Trophoblast cell (in vitro differentiated cells and primary cell): ENCODE data around the gene ZXDC.

ENCODE experiments used
- DNase-seq, 2 donors: peaks; one replicate each; pipeline ENCODE4 v3.0.0-alpha.2; 2016
- H2AFZ ChIP-seq: 2 replicates; pipeline ENCODE4 v1.6.1; 2013; ENCODE audit warnings: low read length, moderate library complexity, mild to moderate bottlenecking; ENCODE audit not compliant: insufficient read depth, poor library complexity
- H2AK5ac ChIP-seq: 2 replicates; pipeline ENCODE4 v1.6.1; 2013; ENCODE audit warnings: mild to moderate bottlenecking, low read length
- H2BK120ac ChIP-seq: 2 replicates; pipeline ENCODE4 v1.6.1; 2013; ENCODE audit warnings: low read length, mild to moderate bottlenecking, moderate library complexity; ENCODE audit not compliant: insufficient read depth, poor library complexity
- H2BK12ac ChIP-seq: 2 replicates; pipeline ENCODE4 v1.6.1; 2013; ENCODE audit warnings: mild to moderate bottlenecking, low read length, moderate library complexity
- H2BK5ac ChIP-seq: 2 replicates; pipeline ENCODE4 v1.6.1; 2013; ENCODE audit warnings: low read length, low read depth, moderate library complexity, mild to moderate bottlenecking; ENCODE audit not compliant: poor library complexity
- H3K14ac ChIP-seq: 2 replicates; pipeline ENCODE4 v1.6.1; 2013; ENCODE audit warnings: mild to moderate bottlenecking, low read length
- H3K18ac ChIP-seq: 2 replicates; pipeline ENCODE4 v1.6.1; 2013; ENCODE audit warnings: mild to moderate bottlenecking, low read length
- H3K23ac ChIP-seq: 2 replicates; pipeline ENCODE4 v1.6.1; 2013; ENCODE audit warnings: low read length
- H3K27ac ChIP-seq: 2 replicates; pipeline ENCODE4 v1.5.1; 2013; ENCODE audit warnings: low read depth, mild to moderate bottlenecking, inconsistent platforms, low read length, moderate library complexity
- H3K27me3 ChIP-seq: 2 replicates; pipeline ENCODE4 v1.6.1; 2013; ENCODE audit warnings: inconsistent platforms, mild to moderate bottlenecking, low read length, moderate library complexity; ENCODE audit not compliant: insufficient read depth
- H3K36me3 ChIP-seq, 2 experiments: 1 replicate in 1 of 2; 2 replicates in 1 of 2; pipeline ENCODE4 v1.6.1; 2013; ENCODE audit warnings: low read length in 2 of 2, mild to moderate bottlenecking in 2 of 2, moderate library complexity in 1 of 2; ENCODE audit not compliant: insufficient read depth in 2 of 2, control insufficient read depth in 1 of 2
- H3K4ac ChIP-seq: 2 replicates; pipeline ENCODE4 v1.6.1; 2013; ENCODE audit warnings: low read depth, mild to moderate bottlenecking, low read length, moderate library complexity
- H3K4me1 ChIP-seq, 2 experiments: 1 replicate in 1 of 2; 2 replicates in 1 of 2; pipeline ENCODE4 v1.6.1; 2013; ENCODE audit warnings: low read length in 2 of 2, mild to moderate bottlenecking in 2 of 2, moderate library complexity in 1 of 2; ENCODE audit not compliant: insufficient read depth in 2 of 2, control insufficient read depth in 1 of 2
- H3K4me2 ChIP-seq: 2 replicates; pipeline ENCODE4 v1.6.1; 2013; ENCODE audit warnings: inconsistent platforms, mild to moderate bottlenecking, low read length, moderate library complexity
- H3K4me3 ChIP-seq: 2 replicates; pipeline ENCODE4 v1.5.1; 2013; ENCODE audit warnings: mild to moderate bottlenecking, low read depth, low read length, inconsistent platforms
- H3K79me1 ChIP-seq: one replicate; pipeline ENCODE4 v1.6.1; 2013; ENCODE audit warnings: low read length
- H3K79me2 ChIP-seq: 2 replicates; pipeline ENCODE4 v1.6.1; 2013; ENCODE audit warnings: low read length, mild to moderate bottlenecking; ENCODE audit not compliant: control insufficient read depth, insufficient read depth, poor library complexity
- H3K9ac ChIP-seq: 2 replicates; pipeline ENCODE4 v1.6.1; 2013; ENCODE audit warnings: mild to moderate bottlenecking, low read length
- H3K9me3 ChIP-seq: 2 replicates; pipeline ENCODE4 v1.6.1; 2013; ENCODE audit warnings: low read depth, mild to moderate bottlenecking, control low read depth, inconsistent platforms, low read length; ENCODE audit not compliant: insufficient read depth
- H4K12ac ChIP-seq: 2 replicates; pipeline ENCODE4 v1.6.1; 2013; ENCODE audit warnings: low read depth, mild to moderate bottlenecking, low read length, moderate library complexity
- H4K8ac ChIP-seq: 2 replicates; pipeline ENCODE4 v1.6.1; 2013; ENCODE audit warnings: low read depth, mild to moderate bottlenecking, low read length, moderate library complexity
- H4K91ac ChIP-seq: one replicate; pipeline ENCODE4 v1.6.1; 2013; ENCODE audit warnings: low read depth, mild to moderate bottlenecking, low read length, moderate library complexity
- WGBS: extraction: QIAGEN DNeasy Blood & Tissue Kit; methylation state at CpG from one replicate; pipeline ENCODE4 v1.1.7; 2013; ENCODE audit warnings: missing lambda C conversion rate; ENCODE audit not compliant: insufficient read length, insufficient coverage; ENCODE audit errors: extremely low coverage; 5-methylcytosine and 5-hydroxymethylcytosine counted together

ZXDC gene

GRCh38 chr3:126467611-126467955 is 8.1 kb downstream of the ZXDC start:
- Histone ChIP-seq H3K4me1 (peaks cover 4 to 5% of the 10 kb centered on the region in 2 experiments), H4K8ac (no peak overlapping the region), H3K9ac (no peak overlapping the region), H3K4ac (no peak overlapping the region), H4K12ac (no peak overlapping the region), H3K23ac (no peak overlapping the region), H3K18ac (no peak overlapping the region), H2AK5ac (no peak overlapping the region), H3K9me3 (no peaks in the 10 kb centered on the region), H3K4me2 (no peak overlapping the region), H3K4me3 (no peak overlapping the region), H2BK12ac (no peak overlapping the region), H3K27me3 (no peaks in the 10 kb centered on the region), H2AFZ (no peak overlapping the region), H3K27ac (no peak overlapping the region), H3K36me3 (peaks cover 64 to 70% of the 10 kb centered on the region in 2 experiments), H2BK5ac (no peak overlapping the region), H3K14ac (no peak overlapping the region), H3K79me1 (no peaks in the 10 kb centered on the region), H3K79me2 (no peaks in the 10 kb centered on the region), H2BK120ac (no peak overlapping the region), H4K91ac (no peak overlapping the region)
- no peak for DNase-seq
- no CpG with 5 or more reads among the region's 8 CpGs for WGBS

GRCh38 chr3:126466886-126467610 is 8.6 kb downstream of the ZXDC start:
- no peak overlapping the region for H3K4ac ChIP-seq
- DNase-seq = no peak
- H3K79me1 ChIP-seq = no peaks in the 10 kb centered on the region
- H4K12ac ChIP-seq = no peak overlapping the region
- H2BK12ac ChIP-seq = no peak overlapping the region
- H3K14ac ChIP-seq = no peak overlapping the region
- H3K27me3 ChIP-seq = no peaks in the 10 kb centered on the region
- H4K8ac ChIP-seq = no peak overlapping the region
- no peaks in the 10 kb centered on the region for H3K79me2 ChIP-seq
- H3K18ac ChIP-seq = no peak overlapping the region
- H3K27ac ChIP-seq = no peak overlapping the region
- peaks cover 0 to under 1% of the 10 kb centered on the region in 2 experiments for H3K4me1 ChIP-seq
- H3K9me3 ChIP-seq = no peaks in the 10 kb centered on the region
- no peak overlapping the region for H3K23ac ChIP-seq
- no peak overlapping the region for H2AK5ac ChIP-seq
- H2BK5ac ChIP-seq = no peak overlapping the region
- no peak overlapping the region for H2AFZ ChIP-seq
- no CpG with 5 or more reads among the region's 19 CpGs for WGBS
- H3K4me3 ChIP-seq = no peak overlapping the region
- H3K9ac ChIP-seq = no peak overlapping the region
- H4K91ac ChIP-seq = no peak overlapping the region
- no peak overlapping the region for H3K4me2 ChIP-seq
- H3K36me3 ChIP-seq = peaks cover 69 to 75% of the 10 kb centered on the region in 2 experiments
- no peak overlapping the region for H2BK120ac ChIP-seq

- DNase-seq = no peak
- Histone ChIP-seq H3K4me1 (no peaks in the 10 kb centered on the region), H3K9ac (no peak overlapping the region), H3K9me3 (no peaks in the 10 kb centered on the region), H3K4me3 (no peak overlapping the region), H3K79me1 (no peaks in the 10 kb centered on the region), H2AFZ (no peak overlapping the region), H3K4me2 (no peak overlapping the region), H3K27ac (no peak overlapping the region), H3K14ac (no peak overlapping the region), H3K79me2 (no peaks in the 10 kb centered on the region), H3K36me3 (peaks cover 77 to 86% of the 10 kb centered on the region in 2 experiments), H2BK120ac (no peak overlapping the region), H3K27me3 (no peaks in the 10 kb centered on the region), H3K23ac (no peak overlapping the region), H4K91ac (no peak overlapping the region), H3K4ac (no peak overlapping the region), H4K12ac (no peak overlapping the region), H2BK5ac (no peak overlapping the region), H4K8ac (no peak overlapping the region), H2BK12ac (no peak overlapping the region), H2AK5ac (no peak overlapping the region), H3K18ac (no peak overlapping the region)
- no CpG with 5 or more reads among the region's 16 CpGs for WGBS
Measured at GRCh38 chr3:126465928-126466544, 9.7 kb downstream of the ZXDC start.

GRCh38 chr3:126464997-126465396 is 10.7 kb downstream of the ZXDC start:
- Histone ChIP-seq H2BK5ac (no peak overlapping the region), H3K18ac (no peak overlapping the region), H4K91ac (no peak overlapping the region), H3K4me1 (no peaks in the 10 kb centered on the region), H3K4me3 (peak overlapping the region; percentile 27), H3K23ac (no peak overlapping the region), H4K8ac (no peak overlapping the region), H3K4ac (no peak overlapping the region), H3K79me2 (no peaks in the 10 kb centered on the region), H2AK5ac (no peak overlapping the region), H3K27me3 (no peaks in the 10 kb centered on the region), H3K36me3 (peaks cover 76 to 84% of the 10 kb centered on the region in 2 experiments), H3K4me2 (no peak overlapping the region), H3K14ac (no peak overlapping the region), H3K9ac (no peak overlapping the region), H3K9me3 (no peaks in the 10 kb centered on the region), H3K79me1 (no peaks in the 10 kb centered on the region), H2BK120ac (no peak overlapping the region), H2BK12ac (no peak overlapping the region), H4K12ac (no peak overlapping the region), H3K27ac (no peak overlapping the region), H2AFZ (no peak overlapping the region)
- no CpG with 5 or more reads among the region's 11 CpGs for WGBS
- no peak for DNase-seq
